Progenitor cell of endocrine pancreas (in vitro differentiated cells): Measurements from ENCODE around the gene FAM3A. TPM values are rescaled to one million over a fixed set of nuclear protein-coding genes. Genes with fewer than 3 reads are reported as not detected.
"Not testable (repeated sequence)": the region's sequence is repeated elsewhere in the genome, so short reads cannot be mapped to it uniquely, and the experiment has no call there.

ENCODE experiments used
- DNase-seq: peaks from one replicate; pipeline ENCODE4 v3.0.0; 2021; ENCODE audit warnings: low spot score; ENCODE audit not compliant: unreplicated experiment
- H3K27ac Mint-ChIP-seq: 2 replicates; pipeline ENCODE4 v1.8.0; 2021; ENCODE audit warnings: mild to moderate bottlenecking, moderate library complexity, mixed read lengths
- H3K27me3 Mint-ChIP-seq: 2 replicates; pipeline ENCODE4 v1.8.0; 2021; ENCODE audit warnings: mixed read lengths
- H3K36me3 Mint-ChIP-seq: 2 replicates; pipeline ENCODE4 v1.8.0; 2022; ENCODE audit warnings: mixed read lengths; ENCODE audit not compliant: insufficient read depth
- H3K4me1 Mint-ChIP-seq: 2 replicates; pipeline ENCODE4 v1.8.0; 2021; ENCODE audit warnings: low read depth, mixed read lengths
- H3K4me3 Mint-ChIP-seq: 2 replicates; pipeline ENCODE4 v1.8.0; 2021; ENCODE audit warnings: low read depth, mild to moderate bottlenecking, moderate library complexity, mixed read lengths
- H3K9me3 Mint-ChIP-seq: 2 replicates; pipeline ENCODE4 v1.8.0; 2021; ENCODE audit warnings: low read depth, mixed read lengths
- long read RNA-seq: library from polyadenylated mRNA; unstranded; transcript quantifications from one replicate; pipeline ENCODE4 v2.0.0, GENCODE V29; 2020
- total RNA-seq: library from RNA; stranded (reverse); gene quantifications from 2 replicates; pipeline ENCODE4 v1.2.1, GENCODE V29; 2021
- TF ChIP-seq, protein P1 (sequence below): fragments of 200-600 bp; sonication (generic); IDR thresholded peaks from one replicate; pipeline ENCODE4 v1.5.0; 2021; ENCODE audit warnings: antibody characterized with exemption, mild to moderate bottlenecking; ENCODE audit not compliant: unreplicated experiment

FAM3A gene, protein sequence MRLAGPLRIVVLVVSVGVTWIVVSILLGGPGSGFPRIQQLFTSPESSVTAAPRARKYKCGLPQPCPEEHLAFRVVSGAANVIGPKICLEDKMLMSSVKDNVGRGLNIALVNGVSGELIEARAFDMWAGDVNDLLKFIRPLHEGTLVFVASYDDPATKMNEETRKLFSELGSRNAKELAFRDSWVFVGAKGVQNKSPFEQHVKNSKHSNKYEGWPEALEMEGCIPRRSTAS
- 29.5 and 34.3 TPM in 2 replicates for total RNA-seq
- long read RNA-seq, partial matches to known transcripts, result 1 of 7 reads
- long read RNA-seq, other reads (novel, unspliced or antisense), result 2 of 7 reads

DNA sequence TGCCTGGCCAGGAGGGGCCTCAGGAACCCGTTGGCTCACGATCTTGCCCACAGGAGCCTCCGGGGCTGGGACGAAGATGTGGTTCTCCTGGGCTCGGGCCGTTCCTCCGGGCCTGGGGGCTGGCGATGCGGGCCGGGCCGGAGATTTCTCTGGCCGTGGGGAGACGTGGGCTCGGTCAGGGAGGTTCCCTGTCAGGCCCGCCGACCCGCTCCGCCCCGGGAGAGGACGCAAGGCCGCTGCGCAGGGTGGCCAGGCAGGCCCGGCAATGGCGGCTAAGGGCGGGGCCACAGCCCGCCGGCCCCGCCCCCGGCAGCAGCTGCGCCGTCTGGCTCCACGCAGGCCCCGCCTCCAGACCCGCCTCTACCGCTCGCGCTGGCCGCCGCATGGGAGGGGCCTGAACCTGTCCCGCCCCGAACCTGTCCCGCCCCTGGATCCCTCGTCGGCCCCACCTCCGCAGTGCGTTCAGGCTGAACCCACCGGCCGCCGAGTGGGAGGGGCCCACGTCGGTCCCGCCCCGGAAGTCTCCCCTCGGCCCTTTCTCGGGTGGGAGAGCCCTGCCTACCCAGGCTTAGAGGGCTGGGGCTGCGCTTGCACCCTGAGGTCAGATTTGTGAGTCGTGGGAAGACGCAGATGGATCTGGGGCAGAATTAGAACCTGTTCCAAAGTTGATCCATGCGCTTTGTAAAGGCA lies at the start of gene FAM3A:
Gene FAM3A, minus strand, starts transcription at position 267 of the 690 bp plus-strand sequence. CDS start 460 bp downstream, outside the sequence.
- Mint-ChIP-seq H3K27me3 (no peaks in the 10 kb centered on the region), H3K36me3 (peaks cover 3% of the 10 kb centered on the region), H3K4me1 (peaks cover 13% of the 10 kb centered on the region), H3K9me3 (peaks cover 11% of the 10 kb centered on the region), H3K27ac (peak within 1 kb of the TSS; percentile 98), H3K4me3 (peak within 1 kb of the TSS; percentile 74)
- DNase-seq, result peak; percentile 86
- TF ChIP-seq, protein P1, sequence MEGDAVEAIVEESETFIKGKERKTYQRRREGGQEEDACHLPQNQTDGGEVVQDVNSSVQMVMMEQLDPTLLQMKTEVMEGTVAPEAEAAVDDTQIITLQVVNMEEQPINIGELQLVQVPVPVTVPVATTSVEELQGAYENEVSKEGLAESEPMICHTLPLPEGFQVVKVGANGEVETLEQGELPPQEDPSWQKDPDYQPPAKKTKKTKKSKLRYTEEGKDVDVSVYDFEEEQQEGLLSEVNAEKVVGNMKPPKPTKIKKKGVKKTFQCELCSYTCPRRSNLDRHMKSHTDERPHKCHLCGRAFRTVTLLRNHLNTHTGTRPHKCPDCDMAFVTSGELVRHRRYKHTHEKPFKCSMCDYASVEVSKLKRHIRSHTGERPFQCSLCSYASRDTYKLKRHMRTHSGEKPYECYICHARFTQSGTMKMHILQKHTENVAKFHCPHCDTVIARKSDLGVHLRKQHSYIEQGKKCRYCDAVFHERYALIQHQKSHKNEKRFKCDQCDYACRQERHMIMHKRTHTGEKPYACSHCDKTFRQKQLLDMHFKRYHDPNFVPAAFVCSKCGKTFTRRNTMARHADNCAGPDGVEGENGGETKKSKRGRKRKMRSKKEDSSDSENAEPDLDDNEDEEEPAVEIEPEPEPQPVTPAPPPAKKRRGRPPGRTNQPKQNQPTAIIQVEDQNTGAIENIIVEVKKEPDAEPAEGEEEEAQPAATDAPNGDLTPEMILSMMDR, result no peak

DNA sequence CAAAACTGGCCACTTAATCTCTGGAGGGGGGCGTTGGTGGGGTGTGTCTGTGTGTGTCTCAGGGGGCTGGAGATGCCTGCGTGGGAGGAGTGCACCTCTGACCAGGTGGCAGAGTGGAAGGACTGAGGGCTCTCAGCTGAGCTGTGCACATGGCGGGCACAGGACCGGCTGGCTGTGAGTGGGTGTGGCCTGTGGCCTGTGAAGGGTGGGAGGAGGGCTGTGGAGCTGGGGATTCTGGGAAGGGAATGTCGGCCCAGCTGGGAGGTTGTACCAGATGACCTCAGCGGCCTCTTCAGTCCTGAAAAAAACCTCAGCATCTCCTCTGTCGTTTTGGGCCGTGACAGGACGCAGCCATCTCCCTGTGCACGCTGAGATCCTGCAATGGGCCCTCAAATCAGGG lies 46.3 kb upstream of the FAM3A start:
- H3K36me3 Mint-ChIP-seq, H3K4me1 Mint-ChIP-seq, DNase-seq, H3K4me3 Mint-ChIP-seq, H3K9me3 Mint-ChIP-seq, H3K27ac Mint-ChIP-seq, H3K27me3 Mint-ChIP-seq: not testable (repeated sequence)

DNA sequence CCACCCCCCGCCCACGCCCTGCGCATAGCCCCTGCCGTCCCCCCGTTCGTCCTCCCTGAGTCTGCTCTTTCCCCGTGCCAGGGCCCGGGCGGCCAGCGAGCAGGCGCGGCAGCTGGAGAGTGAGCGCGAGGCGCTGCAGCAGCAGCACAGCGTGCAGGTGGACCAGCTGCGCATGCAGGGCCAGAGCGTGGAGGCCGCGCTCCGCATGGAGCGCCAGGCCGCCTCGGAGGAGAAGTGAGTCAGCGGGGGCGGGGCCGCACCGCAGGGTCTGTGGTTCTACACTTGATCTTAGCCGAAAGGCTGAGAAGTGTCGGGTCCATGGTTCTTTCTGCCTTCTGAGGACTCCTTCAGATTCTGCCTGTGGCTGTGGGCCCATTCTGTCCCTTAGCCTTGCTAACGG lies 44.3 kb upstream of the FAM3A start:
- not testable (repeated sequence) for H3K27me3 Mint-ChIP-seq, H3K4me1 Mint-ChIP-seq, H3K9me3 Mint-ChIP-seq, H3K4me3 Mint-ChIP-seq, H3K27ac Mint-ChIP-seq, H3K36me3 Mint-ChIP-seq, DNase-seq

DNA sequence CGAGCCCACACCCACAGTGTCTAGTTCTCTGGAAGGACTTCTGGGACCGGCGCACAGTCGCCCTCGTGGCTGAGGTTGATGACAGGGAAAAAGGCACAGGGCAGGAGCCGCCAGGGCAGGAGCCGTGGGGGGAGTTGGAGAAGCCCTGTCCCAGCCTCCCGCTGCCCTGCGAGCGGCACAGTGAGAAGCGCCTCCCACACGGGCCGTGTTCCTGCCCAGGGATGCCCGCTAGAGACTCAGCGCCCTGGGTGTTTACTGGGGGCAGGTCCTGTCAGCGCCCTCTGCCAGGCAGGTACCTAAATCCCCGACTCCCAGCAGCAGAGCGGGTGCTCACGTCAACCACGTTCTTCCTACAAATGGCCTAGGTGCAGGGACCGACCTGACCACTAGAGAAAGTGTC lies 42.9 kb upstream of the FAM3A start:
- not testable (repeated sequence) for DNase-seq, H3K27me3 Mint-ChIP-seq, H3K36me3 Mint-ChIP-seq, H3K4me1 Mint-ChIP-seq, H3K4me3 Mint-ChIP-seq, H3K9me3 Mint-ChIP-seq, H3K27ac Mint-ChIP-seq

DNA sequence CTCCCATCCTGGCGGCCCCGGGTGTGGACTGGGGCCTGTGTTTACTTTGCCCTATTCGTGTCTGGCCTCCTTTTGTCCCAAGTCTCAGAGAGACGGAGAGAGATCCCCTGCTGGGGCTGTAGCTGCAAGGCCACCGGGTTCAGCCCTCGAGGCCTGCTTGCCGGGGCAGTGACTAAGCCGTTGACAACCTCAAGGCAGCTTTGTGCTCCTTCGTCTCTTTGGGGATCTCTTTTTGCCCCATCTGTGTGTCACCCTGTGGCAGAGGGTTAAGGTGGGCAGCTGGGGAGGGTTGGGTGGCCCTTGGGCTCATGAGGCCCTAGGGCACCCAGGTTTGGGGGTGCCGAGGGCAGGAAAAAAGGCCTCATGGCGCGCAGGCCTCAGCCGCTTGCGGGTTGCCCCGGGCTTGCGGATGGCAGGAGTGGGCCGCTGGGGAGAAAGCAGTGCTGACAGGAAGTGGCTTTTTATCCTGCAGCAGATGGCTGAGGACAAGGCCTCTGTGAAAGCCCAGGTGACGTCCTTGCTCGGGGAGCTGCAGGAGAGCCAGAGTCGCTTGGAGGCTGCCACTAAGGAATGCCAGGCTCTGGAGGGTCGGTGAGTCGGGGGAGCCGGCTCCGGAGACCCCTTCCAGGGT lies 42.1 kb upstream of the FAM3A start:
- H3K36me3 Mint-ChIP-seq, H3K27ac Mint-ChIP-seq, H3K9me3 Mint-ChIP-seq, DNase-seq, H3K4me3 Mint-ChIP-seq, H3K4me1 Mint-ChIP-seq, H3K27me3 Mint-ChIP-seq: not testable (repeated sequence)

DNA sequence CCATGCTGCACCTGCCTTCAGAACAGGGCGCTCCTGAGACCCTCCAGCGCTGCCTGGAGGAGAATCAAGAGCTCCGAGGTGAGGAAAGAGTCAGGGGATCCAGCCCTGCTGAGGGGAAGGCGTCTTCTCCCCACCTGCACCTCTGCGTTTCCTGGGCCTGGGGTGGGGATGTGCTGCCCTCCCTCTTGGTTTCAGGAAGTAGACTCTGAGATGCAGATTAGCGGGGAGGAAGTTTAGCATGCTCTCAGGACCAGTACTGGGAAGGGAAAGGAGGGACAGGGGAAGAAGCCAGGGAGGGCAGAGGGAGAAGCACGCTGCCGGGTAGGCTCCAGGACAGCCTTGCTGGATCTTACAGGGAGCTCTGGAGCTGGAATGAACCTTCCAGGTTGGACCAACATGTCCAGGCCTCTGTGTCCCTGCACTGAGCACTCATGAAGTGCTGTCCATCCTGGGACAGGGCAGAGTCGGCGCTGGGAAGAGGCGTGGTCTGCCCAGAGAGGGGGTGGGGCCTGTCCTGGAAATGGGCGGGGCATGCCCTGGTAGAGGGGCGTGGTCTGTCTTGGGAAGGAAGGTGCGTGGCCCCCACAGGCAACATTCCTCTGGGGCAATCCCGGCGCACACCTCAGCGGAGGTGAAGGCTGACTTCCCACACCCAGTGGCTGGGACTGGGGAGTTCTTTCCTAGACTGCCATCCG lies 36.2 kb upstream of the FAM3A start:
- not testable (repeated sequence) for H3K27me3 Mint-ChIP-seq, H3K4me1 Mint-ChIP-seq, H3K36me3 Mint-ChIP-seq, H3K27ac Mint-ChIP-seq, DNase-seq, H3K4me3 Mint-ChIP-seq, H3K9me3 Mint-ChIP-seq

DNA sequence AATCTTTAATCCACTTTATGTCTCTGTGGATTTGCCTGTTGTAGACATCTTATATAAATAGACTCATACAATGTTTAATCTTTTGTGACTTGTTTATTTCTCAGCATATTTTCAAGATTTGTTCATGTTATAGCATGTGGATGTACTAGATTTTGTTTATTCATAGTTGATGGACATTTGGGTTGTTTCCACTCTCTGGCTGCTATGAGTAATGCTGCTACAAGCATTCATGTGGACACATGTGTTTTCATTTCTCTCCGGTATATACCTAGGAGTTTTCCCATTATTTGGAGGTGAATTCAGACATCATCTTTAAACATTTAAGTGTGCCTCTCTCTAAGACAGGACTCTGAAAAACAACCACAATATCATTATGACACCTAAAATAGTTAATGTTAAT lies 33.7 kb upstream of the FAM3A start:
- no peak overlapping the region for H3K27ac Mint-ChIP-seq

More for the DNA sequence above, 33.7 kb upstream of the FAM3A start:
- no peak overlapping the region for H3K4me3 Mint-ChIP-seq
- peaks cover 7% of the 10 kb centered on the region for H3K4me1 Mint-ChIP-seq
- TF ChIP-seq, protein P1, result no peak
- DNase-seq, result no peak
- H3K36me3 Mint-ChIP-seq, result peaks cover 8% of the 10 kb centered on the region
- no peaks in the 10 kb centered on the region for H3K27me3 Mint-ChIP-seq
- H3K9me3 Mint-ChIP-seq, result peaks cover 7% of the 10 kb centered on the region
